ENCODE measurements around the gene MINK1. TPM values are rescaled to one million over a fixed set of nuclear protein-coding genes. Genes with fewer than 3 reads are reported as not detected.
"Not testable (repeated sequence)": the region's sequence is repeated elsewhere in the genome, so short reads cannot be mapped to it uniquely, and the experiment has no call there.

Gene MINK1
- total and polyA plus RNA-seq, 2 of the 13 experiments (the other 11 are each of a cell fraction or from before 2014, with no cell fraction given): 17.2 to 63.9 TPM

- Histone ChIP-seq H3K27me3 (ENCODE audit: control insufficient read depth in 1 of 2, insufficient read depth in 2 of 2, low read length in 2 of 2) (no peaks in the 10 kb centered on the region), H2AFZ (ENCODE audit: low read length) (no peak overlapping the region), H3K79me2 (ENCODE audit: insufficient read depth, low read length) (peaks cover 47% of the 10 kb centered on the region), H3K9ac (ENCODE audit: insufficient read depth, low read depth, low read length) (no peak overlapping the region), H3K4me3 (replicated peaks in 1 of 3; ENCODE audit: insufficient read depth in 1 of 3, low read depth in 2 of 3, low read length in 3 of 3) (no peak overlapping the region), H3K9me3 (ENCODE audit: low read length) (no peaks in the 10 kb centered on the region), H3K4me2 (ENCODE audit: low read depth, low read length) (no peak overlapping the region), H3K36me3 (replicated peaks in 1 of 2; ENCODE audit: control insufficient read depth in 1 of 2, insufficient read depth in 2 of 2, low read length in 2 of 2) (peaks cover 9 to 37% of the 10 kb centered on the region in 2 experiments), H3K27ac (ENCODE audit: extremely low read length, insufficient read depth, low read length) (no peak overlapping the region), H3K4me1 (ENCODE audit: insufficient read depth, low read length) (peaks cover 68% of the 10 kb centered on the region), H4K20me1 (ENCODE audit: insufficient read depth, low read length) (no peaks in the 10 kb centered on the region)
- in situ Hi-C loops (cut with HindIII; ENCODE audit: extremely low pct_ligation_motif_present, low pct_unique_long_range_greater_than_20kb): no loop called here
- ChIA-PET POLR2A (interaction anchor here (1.6 kb wide), 1 partner anchor 147 kb away, joined by 6 read pairs; the partner anchor contains the start of gene ARRB2), CTCF (ENCODE audit: low intra/inter-chr PET ratio, low total read pairs) (no interaction called here)
- TF ChIP-seq ZNF687 (CRISPR knock-in tag; IDR thresholded peaks at IDR 0.05): peak; percentile 34; the same call in 1 of the 2 replicates
- TF ChIP-seq HNRNPL (IDR thresholded peaks at IDR 0.05; ENCODE audit: low read depth, low read length): 0 out of 2 replicates have a peak, but pooled peaks have one; percentile 49
- TF ChIP-seq SPEN (CRISPR knock-in tag; IDR thresholded peaks at IDR 0.05; ENCODE audit: low read depth): no peak
- no peak for FAIRE-seq
- DNase-seq (ENCODE audit: low spot score): no peak
- 99% methylated on average over 7 of the region's 7 CpGs for WGBS (ENCODE audit: low lambda C conversion rate)
- ATAC-seq: peak; percentile 26; the same call in 2 of the 3 replicates
- intact Hi-C loops (cut with micrococcal nuclease; ENCODE audit: unreplicated experiment): no loop called here
- no TSS peak for BruUV-seq (replicated peaks)
Measured at GRCh38 chr17:4856937-4857314, 23.8 kb downstream of the MINK1 start.

GRCh38 chr17:4857347-4857746, 24.2 kb downstream of the MINK1 start:
- ATAC-seq; in situ Hi-C loops (cut with HindIII; ENCODE audit: extremely low pct_ligation_motif_present, low pct_unique_long_range_greater_than_20kb); H3K9ac ChIP-seq (ENCODE audit: insufficient read depth, low read depth, low read length); CTCF ChIA-PET (ENCODE audit: low intra/inter-chr PET ratio, low total read pairs); FAIRE-seq; H2AFZ ChIP-seq (ENCODE audit: low read length); H3K4me3 ChIP-seq (replicated peaks in 1 of 3; ENCODE audit: insufficient read depth in 1 of 3, low read depth in 2 of 3, low read length in 3 of 3); H3K4me2 ChIP-seq (ENCODE audit: low read depth, low read length); H3K27me3 ChIP-seq (ENCODE audit: control insufficient read depth in 1 of 2, insufficient read depth in 2 of 2, low read length in 2 of 2); DNase-seq (ENCODE audit: low spot score); BruUV-seq (replicated peaks); H3K9me3 ChIP-seq (ENCODE audit: low read length); intact Hi-C loops (cut with micrococcal nuclease; ENCODE audit: unreplicated experiment); H4K20me1 ChIP-seq (ENCODE audit: insufficient read depth, low read length): not testable (repeated sequence)
- TF ChIP-seq ZNF362 (CRISPR knock-in tag; IDR thresholded peaks at IDR 0.05; ENCODE audit: borderline replicate concordance): peak; percentile 47; the same call in 1 of the 2 replicates
- WGBS (ENCODE audit: low lambda C conversion rate): 98% methylated on average over 7 of the region's 7 CpGs
- Histone ChIP-seq H3K36me3 (replicated peaks in 1 of 2; ENCODE audit: control insufficient read depth in 1 of 2, insufficient read depth in 2 of 2, low read length in 2 of 2) (peaks cover 9 to 37% of the 10 kb centered on the region in 2 experiments), H3K27ac (ENCODE audit: extremely low read length, insufficient read depth, low read length) (peak overlapping the region; percentile 57), H3K79me2 (ENCODE audit: insufficient read depth, low read length) (peaks cover 43% of the 10 kb centered on the region), H3K4me1 (ENCODE audit: insufficient read depth, low read length) (peaks cover 68% of the 10 kb centered on the region)
- POLR2A ChIA-PET: interaction anchor here (1.0 to 1.6 kb wide), 6 partner anchors 10 to 147 kb away, joined by 4 to 11 read pairs (median 6); partner anchors contain the start of genes ARRB2, GLTPD2 and PLD2
